Ovary (tissue), 9 donors: ENCODE data around the gene GLYATL2. TPM values are rescaled to one million over a fixed set of nuclear protein-coding genes. Genes with fewer than 3 reads are reported as not detected.

Experiments
- DNase-seq, 5 donors: peaks; one replicate each; pipeline ENCODE4 v3.0.0-alpha.2; 2019 to 2020
- H3K27ac ChIP-seq, 2 donors: fragments of 200-600 bp; one replicate each; pipeline versions ENCODE4 v1.5.1 to v1.8.0; 2019 to 2022
- H3K27me3 ChIP-seq: fragments of 200-600 bp; one replicate; pipeline ENCODE4 v1.8.0; 2022
- H3K36me3 ChIP-seq: fragments of 200-600 bp; sonication (generic); one replicate; pipeline ENCODE4 v1.5.1; 2019
- H3K4me1 ChIP-seq: one replicate; pipeline ENCODE4 v1.8.1; 2013; ENCODE audit warnings: mild to moderate bottlenecking, moderate library complexity; ENCODE audit not compliant: insufficient read depth
- H3K4me3 ChIP-seq: fragments of 200-600 bp; sonication (generic); one replicate; pipeline ENCODE4 v1.5.1; 2017
- H3K9me3 ChIP-seq, 2 donors: fragments of 200-600 bp in 1 of 2; sonication (generic) in 1 of 2; one replicate each; pipeline versions ENCODE4 v1.5.1 to v1.8.1; 2013 to 2019; ENCODE audit warnings: mild to moderate bottlenecking in 1 of 2, moderate library complexity in 1 of 2
- CTCF ChIP-seq, 3 donors: fragments of 450-650 bp in 2 of 3; fragments of 200-600 bp in 1 of 3; IDR thresholded peaks; one replicate each; pipeline versions ENCODE4 v1.5.1 to v1.8.0; 2016 to 2022; ENCODE audit warnings: antibody characterized with exemption in 3 of 3, mild to moderate bottlenecking in 1 of 3
- EP300 ChIP-seq: sonication (generic); formaldehyde crosslinking; IDR thresholded peaks from one replicate; pipeline ENCODE4 v1.6.1; 2017; ENCODE audit warnings: antibody characterized with exemption
- POLR2A ChIP-seq: fragments of 450-650 bp; IDR thresholded peaks from one replicate; pipeline ENCODE4 v1.6.1; 2017; ENCODE audit warnings: antibody characterized with exemption, mild to moderate bottlenecking, moderate library complexity
- WGBS, 3 donors: extraction: QIAGEN DNeasy Blood & Tissue Kit in 1 of 3; methylation state at CpG; one replicate each; pipeline versions ENCODE4 v1.1.5 to v1.1.7; 2013 to 2017; 5-methylcytosine and 5-hydroxymethylcytosine counted together
- intact Hi-C, 4 donors: fragments of 100-400 bp; cut with DNase I; formaldehyde crosslinking; loops; one replicate each; pipeline versions ENCODE4 v1.11.0 to v1.15.1; 2022 to 2023
- polyA plus RNA-seq, 2 donors: library from polyadenylated mRNA; stranded (reverse); fragments of 200-250 nt in 1 of 2; fragments of 350-450 nt in 1 of 2; fragmentation: Illumina TruSeq in 1 of 2; extraction: RNeasy Lipid Tissue Mini Kit (QIAGEN cat#74804) in 1 of 2; gene quantifications; one replicate each; pipeline ENCODE4 v1.2.3, GENCODE V29; 2013 to 2014
- total RNA-seq, 7 donors: library from RNA; depleted of rRNA in 2 of 7; stranded (reverse); fragments of >200 nt in 2 of 7; fragmentation: NEBNext Ultra II Directional in 3 of 7; extraction: Animal tissue kit (Norgen Biotek cat#: 25700) in 3 of 7; gene quantifications; one replicate each; pipeline versions ENCODE4 v1.1.0 to v1.2.4, GENCODE V29; 2016 to 2023
- donor health status: DM: no; HTN: no; CAD: no; lungs with moderate emphysema.
- donor health status: DM: no; HTN: no; CAD: no.
- donor health status: Bipolar disorder and iron deficiency.
- donor health status: DM: yes; HTN: yes; CAD: no.
- donor health status: DM: no; HTN: no; CAD: no.
- donor health status: DM: yes; HTN: yes; CAD: no.

The GLYATL2 gene
- total and polyA plus RNA-seq, 9 donors: not detected

GRCh38 chr11:58832056-58832645 lies 12.4 kb downstream of the GLYATL2 start:
- no peak for DNase-seq
- no peak for TF ChIP-seq CTCF (IDR thresholded peaks at IDR 0.05)
- TF ChIP-seq POLR2A: no peak
- no peak for TF ChIP-seq EP300
- Histone ChIP-seq H3K27me3 (no peaks in the 10 kb centered on the region), H3K27ac (no peak overlapping the region), H3K9me3 (no peaks in the 10 kb centered on the region), H3K4me3 (no peak overlapping the region), H3K36me3 (no peaks in the 10 kb centered on the region), H3K4me1 (no peaks in the 10 kb centered on the region)
- WGBS, 3 donors: 72 to 76% (median 76%) methylated on average over 1 of the region's 1 CpG
- intact Hi-C loops: no loop called here

GRCh38 chr11:58830673-58831301 lies 13.7 kb downstream of the GLYATL2 start:
- no peaks in the 10 kb centered on the region for H3K27me3 ChIP-seq
- H3K36me3 ChIP-seq: no peaks in the 10 kb centered on the region
- no peak overlapping the region for H3K27ac ChIP-seq
- TF ChIP-seq EP300 (no peak), CTCF (IDR thresholded peaks at IDR 0.05) (no peak), POLR2A (no peak)
- DNase-seq: no peak
- H3K9me3 ChIP-seq: no peaks in the 10 kb centered on the region
- intact Hi-C loops: no loop called here
- H3K4me1 ChIP-seq: no peaks in the 10 kb centered on the region
- H3K4me3 ChIP-seq: no peak overlapping the region
- 41 to 70% (median 64%) methylated on average over 22 to 31 of the region's 31 CpGs for WGBS, 3 donors

GRCh38 chr11:58829786-58830185 lies 14.7 kb downstream of the GLYATL2 start:
- H3K4me3 ChIP-seq: no peak overlapping the region
- DNase-seq: no peak

DNA sequence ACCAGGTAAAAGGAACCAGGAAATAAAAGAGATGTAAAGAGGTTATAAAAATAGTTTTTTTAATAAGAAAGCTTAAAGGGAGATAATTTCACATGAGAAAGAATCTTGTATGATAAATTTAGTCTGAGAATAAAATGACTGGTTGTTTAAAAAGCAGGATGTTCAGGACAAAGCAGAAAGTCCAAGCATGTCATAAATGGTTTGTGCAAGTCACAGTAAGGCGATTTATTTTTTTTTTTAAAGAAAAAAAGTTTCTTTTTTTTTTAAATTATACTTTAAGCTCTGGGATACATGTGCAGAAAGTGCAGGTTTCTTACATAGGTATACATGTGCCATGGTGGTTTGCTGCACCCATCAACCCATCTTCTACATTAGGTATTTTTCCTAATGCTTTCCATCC lies 30.8 kb downstream of the GLYATL2 start:
- Histone ChIP-seq H3K9me3 (no peaks in the 10 kb centered on the region), H3K36me3 (no peaks in the 10 kb centered on the region), H3K27me3 (no peaks in the 10 kb centered on the region), H3K27ac (no peak overlapping the region), H3K4me1 (no peaks in the 10 kb centered on the region), H3K4me3 (no peak overlapping the region)
- 61 to 65% (median 62%) methylated on average over 1 of the region's 1 CpG for WGBS, 3 donors
- DNase-seq: no peak
- intact Hi-C loops: no loop called here
- TF ChIP-seq EP300: no peak
- TF ChIP-seq POLR2A: no peak
- TF ChIP-seq CTCF (IDR thresholded peaks at IDR 0.05): no peak

More at GRCh38 chr11:58829786-58830185, 14.7 kb downstream of the GLYATL2 start:
- TF ChIP-seq POLR2A (no peak), EP300 (no peak), CTCF (IDR thresholded peaks at IDR 0.05) (no peak)
- Histone ChIP-seq H3K27me3 (no peaks in the 10 kb centered on the region), H3K27ac (no peak overlapping the region), H3K9me3 (peaks cover 0 to 3% of the 10 kb centered on the region in 2 donors), H3K4me1 (no peaks in the 10 kb centered on the region), H3K36me3 (no peaks in the 10 kb centered on the region)
- intact Hi-C loops: no loop called here
